K562 (cell line): ENCODE data around the gene PAFAH1B2. TPM values are rescaled to one million over a fixed set of nuclear protein-coding genes. Genes with fewer than 3 reads are reported as not detected.

Experiments used
- E2F5 ChIP-seq: sonication (generic); formaldehyde crosslinking; IDR thresholded peaks from 2 replicates; pipeline ENCODE4 v1.8.0; 2022; ENCODE audit warnings: mild to moderate bottlenecking, missing genetic modification reagents
- KAT2B ChIP-seq: IDR thresholded peaks from one replicate; pipeline ENCODE4 v1.6.1; 2012; ENCODE audit warnings: low read depth, mild to moderate bottlenecking, control low read depth, inconsistent platforms, low read length, moderate library complexity
- MAFF ChIP-seq: IDR thresholded peaks from 2 replicates; pipeline ENCODE4 v1.6.1; 2012; ENCODE audit warnings: low read length, improper control_type of control experiment
- MAZ ChIP-seq, 2 experiments: fragments of 450-650 bp in 1 of 2; sonication (generic) in 1 of 2; formaldehyde crosslinking; IDR thresholded peaks in 1 of 2; conservative IDR thresholded peaks in 1 of 2; 2 replicates each; pipeline versions ENCODE4 v1.4.0 to v1.5.0; 2020; ENCODE audit warnings: mild to moderate bottlenecking in 1 of 2, missing genetic modification reagents in 1 of 2
- RREB1 ChIP-seq: fragments of 250-450 bp; sonication (Bioruptor Pico); IDR thresholded peaks from 2 replicates; pipeline ENCODE4 v1.4.0; 2020
- TRIM25 ChIP-seq: fragments of 450-650 bp; IDR thresholded peaks from 2 replicates; pipeline ENCODE4 v1.7.0; 2016; ENCODE audit warnings: borderline replicate concordance
- ZBTB7A ChIP-seq: IDR thresholded peaks from 2 replicates; pipeline ENCODE4 v1.6.1; 2011; ENCODE audit warnings: low read depth, mild to moderate bottlenecking, low read length, moderate library complexity, borderline replicate concordance; ENCODE audit not compliant: control insufficient read depth
- polyA plus RNA-seq, 8 experiments: library from polyadenylated mRNA; depleted of rRNA in 4 of 8; stranded (reverse) in 5 of 8; unstranded in 3 of 8; fragments of >200 nt; fragmentation: Nextera tagmentation in 2 of 8; fragmentation: Illumina TruSeq in 1 of 8; extraction: Ambion mirVana in 2 of 8; extraction: Trizol in 1 of 8; gene quantifications; 2 replicates each; pipeline versions ENCODE4 v1.2.1 to v1.2.3, GENCODE V29; 2011 to 2014; ENCODE audit warnings: inconsistent platforms in 1 of 8, missing spikeins in 1 of 8
- total RNA-seq, 7 experiments: library from RNA; depleted of rRNA in 6 of 7; stranded (reverse); fragments of >200 nt in 6 of 7; fragmentation: Illumina TruSeq in 2 of 7; extraction: Trizol in 2 of 7; gene quantifications; 2 replicates each; pipeline versions ENCODE4 v1.2.1 to v1.2.3, GENCODE V29; 2011 to 2021; ENCODE audit warnings: low replicate concordance in 1 of 7

PAFAH1B2 gene
- total and polyA plus RNA-seq, 9 of the 15 experiments (the other 6 are each of a cell fraction or from before 2014, with no cell fraction given), result 27.8 to 94.7 (median 64.9) TPM

GRCh38 chr11:117219001-117219400, 74.9 kb downstream of the PAFAH1B2 start (continued):
- no peak for TF ChIP-seq ZBTB7A
- TF ChIP-seq KAT2B, result no peak
- no peak for TF ChIP-seq RREB1 (CRISPR knock-in tag)
- no peak for TF ChIP-seq TRIM25
- no peak for TF ChIP-seq MAZ (CRISPR knock-in tag; conservative IDR thresholded peaks at IDR 0.05 in 1 of 2, IDR thresholded peaks at IDR 0.05 in 1 of 2)
- no peak for TF ChIP-seq E2F5 (CRISPR knock-in tag)
- no peak for TF ChIP-seq MAFF
- TF ChIP-seq, all 486 proteins: peak for 0
